Mammary epithelial cell (primary cell): ENCODE measurements around the gene PFKFB3.

Experiments used
- CTCF ChIP-seq, 2 donors: IDR thresholded peaks in 1 of 2; conservative IDR thresholded peaks in 1 of 2; 2 replicates each; pipeline ENCODE4 v1.5.1; 2011 to 2012; ENCODE audit warnings: inconsistent platforms in 2 of 2, low read length in 2 of 2, mild to moderate bottlenecking in 2 of 2, control low read depth in 1 of 2, low read depth in 1 of 2; ENCODE audit not compliant: insufficient read depth in 1 of 2; ENCODE audit errors: extremely low read depth in 1 of 2
- EZH2 ChIP-seq: IDR thresholded peaks from 2 replicates; pipeline ENCODE4 v1.6.1; 2012; ENCODE audit warnings: low read length, inconsistent platforms, borderline replicate concordance

DNA sequence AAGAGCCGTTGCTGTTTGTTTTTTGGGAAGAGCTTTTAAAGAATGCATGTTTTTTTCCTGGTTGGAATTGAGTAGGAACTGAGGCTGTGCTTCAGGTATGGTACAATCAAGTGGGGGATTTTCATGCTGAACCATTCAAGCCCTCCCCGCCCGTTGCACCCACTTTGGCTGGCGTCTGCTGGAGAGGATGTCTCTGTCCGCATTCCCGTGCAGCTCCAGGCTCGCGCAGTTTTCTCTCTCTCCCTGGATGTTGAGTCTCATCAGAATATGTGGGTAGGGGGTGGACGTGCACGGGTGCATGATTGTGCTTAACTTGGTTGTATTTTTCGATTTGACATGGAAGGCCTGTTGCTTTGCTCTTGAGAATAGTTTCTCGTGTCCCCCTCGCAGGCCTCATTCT lies 31.6 kb downstream of the PFKFB3 start:
- TF ChIP-seq CTCF (conservative IDR thresholded peaks at IDR 0.05 in 1 of 2, IDR thresholded peaks at IDR 0.05 in 1 of 2; ENCODE audit: extremely low read depth in 1 of 2, insufficient read depth in 1 of 2, low read depth in 1 of 2, low read length in 2 of 2), result no peak
- no peak for TF ChIP-seq EZH2
